Measurements from ENCODE around the gene PTPRM.

PTPRM gene

DNA sequence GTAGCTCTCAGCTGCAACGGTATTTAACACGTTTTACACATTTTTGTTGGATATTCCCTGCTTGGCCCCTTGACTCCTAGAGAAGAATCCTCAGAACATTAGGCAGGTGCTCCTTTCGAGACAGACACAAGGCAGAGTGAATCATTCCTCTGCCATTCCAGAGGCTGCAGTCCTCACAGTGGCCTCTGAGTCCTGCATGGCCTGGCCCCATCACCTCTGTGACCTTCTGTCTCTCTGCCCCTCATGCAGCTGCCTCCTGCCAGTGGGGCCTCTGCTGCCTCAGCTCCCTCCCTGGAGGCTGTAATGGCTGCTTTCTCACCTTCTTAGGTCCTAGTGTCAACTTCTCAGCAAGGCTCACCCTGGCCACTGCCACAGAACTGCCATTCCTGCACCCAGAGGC is 101.3 kb downstream of the PTPRM start:
- no peak for DNase-seq (ENCODE audit: low spot score)

DNA sequence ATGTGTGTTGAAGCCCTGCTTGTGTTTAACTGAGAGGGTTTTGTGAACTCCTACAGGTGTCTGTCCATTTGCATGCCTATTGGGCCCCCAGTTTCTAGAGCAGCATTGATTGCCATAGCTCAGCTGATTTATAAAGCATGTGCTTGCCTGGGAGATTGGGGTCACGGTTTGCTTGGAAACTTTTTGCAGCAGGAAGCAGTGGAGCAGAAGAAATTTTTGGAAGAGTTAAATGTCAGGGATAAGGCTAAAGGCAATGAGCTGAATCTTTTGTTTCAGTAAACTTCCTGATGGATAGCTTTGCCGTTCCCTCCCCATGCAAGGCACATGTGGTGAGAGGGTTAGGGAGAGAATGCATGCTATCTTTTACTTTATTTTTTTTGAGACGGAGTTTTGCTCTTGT is 102.2 kb downstream of the PTPRM start:
- no peak for DNase-seq (ENCODE audit: low spot score)

DNA sequence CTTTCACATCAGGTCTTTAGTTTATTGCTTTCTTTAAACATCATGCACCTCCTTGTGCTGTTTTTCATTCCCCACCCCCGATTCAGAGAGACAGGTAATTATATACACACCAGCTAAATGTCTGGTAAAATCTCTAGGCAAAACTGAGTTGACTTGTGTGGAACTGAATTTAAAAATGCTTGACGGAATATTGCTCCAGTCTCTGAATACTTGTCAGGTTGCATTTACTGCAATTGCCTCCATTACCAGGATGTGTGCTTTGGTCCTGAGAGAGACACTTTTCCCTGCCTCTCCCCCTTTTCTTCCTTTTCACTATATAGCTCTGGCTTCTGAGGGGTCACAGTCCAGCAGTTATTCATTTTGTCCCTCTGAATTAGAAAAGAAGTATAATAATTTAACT is 104.0 kb downstream of the PTPRM start:
- no peak for DNase-seq (ENCODE audit: low spot score)

DNA sequence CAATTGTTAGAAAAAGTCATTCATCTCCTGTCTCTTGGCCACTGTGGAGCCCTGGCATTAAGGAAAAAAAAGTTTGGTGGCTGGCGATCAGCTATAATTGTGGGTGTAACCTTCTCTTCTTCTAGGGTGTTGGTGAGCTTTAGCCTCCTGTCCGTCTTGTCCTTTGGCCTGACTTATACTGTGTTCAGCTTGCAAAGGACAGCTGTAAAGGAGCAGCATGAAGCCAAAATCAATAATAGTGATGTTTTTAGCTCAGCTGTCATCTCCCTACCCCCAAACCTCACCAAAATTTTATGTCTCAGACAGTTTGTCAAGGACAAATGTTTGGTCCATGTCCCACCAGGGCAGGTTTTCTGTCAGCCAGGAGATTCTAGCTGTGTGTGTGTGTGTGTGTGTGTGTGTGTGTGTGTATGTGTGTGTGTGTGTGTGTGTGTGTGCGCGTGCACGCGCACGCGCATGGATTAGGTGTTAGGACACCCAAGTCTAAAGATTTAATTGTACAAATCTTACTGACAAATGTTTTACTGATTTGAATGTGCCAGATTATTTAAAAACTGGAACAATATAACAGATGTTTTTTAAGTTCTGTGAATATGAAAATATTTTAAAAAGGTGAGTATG is 109.2 kb downstream of the PTPRM start:
- DNase-seq (ENCODE audit: low spot score): no peak

DNA sequence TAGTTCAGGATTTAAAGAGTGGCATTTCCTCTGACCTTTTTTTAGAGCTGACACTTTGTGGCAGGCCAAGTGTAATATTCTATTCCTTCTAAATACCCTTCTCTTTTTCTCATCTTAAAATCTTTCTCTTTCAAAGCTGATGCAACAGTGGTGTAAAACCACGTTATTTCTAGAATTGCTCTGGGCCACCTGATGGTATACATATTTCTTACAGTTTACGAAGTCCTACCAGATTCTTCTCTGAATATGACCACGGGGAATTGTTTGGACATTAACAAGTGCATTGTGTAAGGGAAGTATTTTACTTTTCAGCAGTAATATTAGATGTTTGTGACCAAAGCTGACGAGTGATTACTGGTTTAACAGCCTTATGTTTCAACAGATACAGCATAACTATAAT is 109.9 kb downstream of the PTPRM start:
- no peak for DNase-seq (ENCODE audit: low spot score)

DNA sequence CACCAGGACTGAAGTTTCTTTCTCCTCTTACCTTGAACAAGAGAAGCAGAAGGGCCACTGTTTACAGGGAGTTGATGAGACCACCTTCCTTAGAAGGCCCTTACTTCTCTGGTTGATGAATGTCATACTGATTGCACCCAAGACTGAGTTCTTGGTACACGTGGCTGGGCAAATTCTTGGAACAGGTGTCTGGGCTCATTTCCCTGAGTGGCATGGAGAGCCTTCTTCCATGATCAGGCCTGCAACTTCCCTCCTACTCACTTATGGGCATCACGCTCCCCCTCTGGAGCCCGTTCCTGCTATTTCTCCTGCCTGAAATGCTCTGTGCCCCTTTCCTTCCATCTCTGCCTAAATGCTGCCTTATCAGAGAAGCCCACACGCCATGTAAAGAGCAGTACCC is 110.3 kb downstream of the PTPRM start:
- DNase-seq (ENCODE audit: low spot score): no peak

DNA sequence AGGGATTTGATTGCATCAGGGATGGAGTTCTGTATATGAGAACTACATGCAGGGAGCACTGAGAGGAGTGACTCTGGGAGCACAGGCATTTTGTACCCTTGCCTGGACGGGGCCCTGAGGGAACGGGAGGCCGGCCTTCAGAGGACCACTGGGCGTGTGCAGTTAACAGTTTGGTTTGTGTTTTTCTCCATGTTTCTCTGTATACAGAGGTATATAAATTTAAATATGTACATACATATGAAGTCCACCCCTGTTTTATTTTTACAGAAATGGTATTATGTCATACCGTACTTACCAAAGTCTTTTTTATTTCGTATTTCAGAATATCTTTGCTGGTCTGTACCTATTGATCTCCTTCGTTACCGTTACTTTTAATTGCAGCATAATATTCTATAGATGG is 111.3 kb downstream of the PTPRM start:
- no peak for DNase-seq (ENCODE audit: low spot score)

DNA sequence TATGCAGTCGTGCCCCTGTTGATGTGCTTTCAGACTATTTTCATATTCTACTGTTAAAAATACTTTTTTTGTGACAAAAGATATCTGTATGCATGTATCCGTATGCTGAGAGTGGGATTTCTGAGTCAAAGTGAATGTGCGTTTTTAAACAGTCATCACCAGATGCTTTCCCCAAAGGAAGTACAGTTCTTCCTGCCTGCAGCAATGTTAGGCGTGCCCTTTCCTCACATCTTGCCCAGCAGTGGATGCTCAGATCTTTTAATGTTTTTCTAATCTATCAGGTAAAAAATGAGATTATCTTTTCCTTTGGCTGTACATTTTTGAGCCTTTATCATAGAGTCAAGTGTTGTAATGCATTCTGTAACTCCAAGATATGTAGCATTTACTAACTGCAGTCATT is 111.7 kb downstream of the PTPRM start:
- no peak for DNase-seq (ENCODE audit: low spot score)

DNA sequence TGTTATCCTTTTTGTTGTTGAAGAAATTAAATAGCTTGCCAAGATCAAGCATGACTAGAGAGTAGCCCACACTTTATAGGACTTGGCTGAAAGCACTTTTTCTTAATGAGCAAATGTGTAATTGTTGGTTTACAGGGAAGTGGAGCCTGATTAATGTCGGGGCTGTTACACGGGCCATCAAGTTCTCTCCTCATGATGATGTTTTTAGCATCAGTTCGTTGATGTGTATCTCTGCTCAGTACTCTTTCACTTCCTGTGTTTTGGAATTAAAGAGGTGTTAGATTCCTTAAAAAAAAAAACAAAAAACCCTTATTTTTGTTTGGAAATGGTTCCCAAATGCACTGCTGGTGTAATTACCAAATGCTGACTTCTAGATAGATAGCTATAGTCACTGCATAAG is 114.2 kb downstream of the PTPRM start:
- DNase-seq (ENCODE audit: low spot score): no peak

DNA sequence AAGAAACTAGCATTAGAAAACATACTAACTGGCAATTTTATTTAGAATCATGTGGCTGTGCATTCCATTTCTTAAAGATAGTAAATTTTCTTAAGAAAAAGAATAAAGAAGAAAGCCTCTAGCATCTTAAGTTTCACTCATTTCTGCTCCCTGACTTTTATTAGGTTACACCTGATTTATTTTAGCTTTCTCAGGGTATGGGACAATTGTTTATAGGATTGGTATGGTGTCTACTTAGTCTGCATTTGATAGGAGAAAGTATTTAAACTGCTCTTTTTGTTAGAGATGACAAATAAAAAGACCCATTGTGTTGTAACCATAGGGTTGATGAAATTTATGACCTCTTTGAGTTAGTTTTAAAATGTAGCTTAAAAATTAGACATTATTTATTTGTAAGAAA is 115.2 kb downstream of the PTPRM start:
- DNase-seq (ENCODE audit: low spot score): no peak

DNA sequence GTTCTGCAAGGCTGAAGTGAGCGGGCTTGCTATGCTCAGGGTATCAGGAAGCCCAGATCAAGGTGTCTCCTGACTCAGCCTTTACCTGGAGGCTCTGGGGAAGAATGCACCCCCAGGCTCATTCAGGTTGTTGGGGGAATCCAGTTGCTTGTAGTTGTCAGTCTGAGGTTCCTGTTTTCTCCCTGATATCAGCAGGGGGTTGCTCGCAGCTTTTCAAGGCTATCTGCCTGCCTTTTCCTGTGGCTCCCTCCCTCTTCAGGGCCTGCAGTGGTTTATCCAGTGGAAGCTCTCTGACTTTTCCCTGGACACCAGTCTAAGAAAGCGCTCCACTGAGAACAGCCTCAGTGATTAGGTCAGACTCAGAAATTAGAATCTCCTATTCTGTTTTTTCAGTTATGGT is 116.6 kb downstream of the PTPRM start:
- DNase-seq (ENCODE audit: low spot score): no peak

DNA sequence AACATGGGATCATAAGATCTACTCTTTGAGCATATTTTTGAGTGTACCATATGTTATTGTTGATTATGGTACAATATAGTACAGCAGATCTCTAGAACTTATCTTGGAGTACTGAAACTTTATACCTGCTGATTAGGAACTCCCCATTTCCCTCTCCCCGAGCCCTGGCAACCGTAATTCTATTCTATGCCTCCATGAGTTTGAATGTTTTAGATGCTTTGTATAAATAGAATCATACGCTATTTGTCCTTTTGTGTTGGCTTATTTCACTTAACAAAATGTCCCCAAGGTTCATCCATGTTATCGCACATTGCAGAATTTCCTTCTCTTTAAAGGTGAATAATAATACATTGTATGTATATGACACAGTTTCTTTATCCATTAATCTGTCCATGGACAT is 117.2 kb downstream of the PTPRM start:
- DNase-seq (ENCODE audit: low spot score): no peak

DNA sequence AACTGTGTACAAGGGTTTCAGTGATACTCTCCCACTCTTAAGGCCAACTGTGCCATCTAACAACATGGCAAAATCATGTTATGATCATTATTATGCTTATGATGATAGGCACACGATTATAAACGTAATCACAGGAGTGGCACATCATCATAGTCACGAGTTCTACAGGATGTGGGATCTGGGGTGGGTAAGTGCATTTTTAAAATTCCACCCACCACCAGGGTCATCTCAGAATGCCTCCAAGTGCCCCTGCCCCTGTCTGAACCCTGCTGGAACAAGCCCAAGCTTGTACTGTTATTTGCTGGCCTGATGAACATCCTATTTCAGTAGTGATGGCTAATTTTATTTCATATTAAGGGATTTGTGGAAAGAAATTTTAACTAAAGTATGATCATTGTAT is 117.8 kb downstream of the PTPRM start:
- no peak for DNase-seq (ENCODE audit: low spot score)

DNA sequence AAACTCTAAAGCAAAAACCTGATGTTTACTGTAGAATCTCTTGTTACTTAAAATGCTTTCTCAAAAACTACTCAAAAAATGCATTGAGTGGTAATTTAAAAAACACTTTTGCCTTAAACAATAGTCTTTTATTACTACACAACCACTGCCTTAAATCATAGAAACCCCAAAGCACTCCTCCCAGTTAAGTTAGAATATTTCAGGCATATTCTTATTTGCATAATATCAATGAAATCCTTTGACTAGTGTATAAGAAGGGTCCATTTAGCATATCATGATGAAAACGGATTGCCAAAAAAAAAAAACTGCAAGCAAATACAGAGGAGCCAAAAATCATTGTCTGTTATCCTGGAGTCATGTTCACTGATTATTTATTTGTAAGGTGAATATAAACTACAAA is 119.2 kb downstream of the PTPRM start:
- DNase-seq (ENCODE audit: low spot score): no peak

DNA sequence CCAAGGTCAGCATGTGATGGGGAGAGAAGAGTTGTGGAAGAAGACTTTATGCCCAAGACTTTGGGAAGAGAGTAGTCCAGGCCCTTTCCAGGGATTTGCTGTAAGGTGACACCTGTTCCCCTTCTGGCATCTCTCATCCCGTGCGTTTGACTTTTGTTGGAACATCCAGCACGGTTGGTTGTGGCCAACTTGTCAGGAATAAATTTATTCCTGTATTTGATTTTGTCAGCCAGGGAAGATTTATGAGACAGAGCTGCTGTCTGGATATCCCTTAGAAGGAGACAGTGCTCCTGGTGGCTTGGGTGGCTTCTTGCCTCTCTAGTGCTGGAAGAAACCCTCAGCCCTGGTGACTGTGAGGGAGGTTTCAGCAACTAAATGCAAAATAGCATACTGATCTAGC is 121.5 kb downstream of the PTPRM start:
- no peak for DNase-seq (ENCODE audit: low spot score)

DNA sequence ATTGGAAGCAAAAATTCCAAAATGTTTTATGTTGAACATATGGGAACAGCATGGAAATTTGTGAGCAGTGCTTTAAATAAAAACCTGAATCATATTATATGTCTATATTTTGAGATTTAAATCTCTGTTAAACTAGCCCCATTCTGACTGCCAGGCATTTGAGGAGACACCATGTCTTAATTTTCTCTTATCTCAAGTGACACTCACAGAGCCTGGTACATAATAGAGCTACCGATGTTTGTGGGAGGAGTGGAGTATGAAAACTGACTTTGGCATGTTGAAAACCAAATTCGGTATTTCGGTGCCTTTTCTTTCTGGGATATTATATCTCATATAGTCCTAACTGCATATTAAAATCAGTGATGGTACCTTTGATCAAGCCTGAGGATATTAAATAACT is 124.1 kb downstream of the PTPRM start:
- DNase-seq (ENCODE audit: low spot score): no peak

DNA sequence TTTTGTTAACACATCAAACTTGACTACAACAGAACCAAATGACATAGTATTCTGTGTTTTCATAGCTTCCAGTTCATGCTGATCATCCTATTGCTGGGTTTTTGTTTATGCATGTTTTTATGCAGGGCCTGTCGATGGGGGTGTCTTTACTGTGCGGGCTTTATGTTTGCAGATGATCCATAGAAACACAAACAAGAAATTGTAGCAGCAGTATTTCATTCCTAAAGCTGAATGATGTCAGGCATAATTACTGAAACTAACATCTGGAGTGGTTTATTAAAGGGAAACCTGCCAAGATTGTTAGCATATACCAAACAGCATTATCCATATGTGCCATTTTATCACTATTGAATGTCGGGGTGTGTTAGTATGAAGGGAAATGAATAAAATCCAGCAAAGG is 129.7 kb downstream of the PTPRM start:
- no peak for DNase-seq (ENCODE audit: low spot score)

DNA sequence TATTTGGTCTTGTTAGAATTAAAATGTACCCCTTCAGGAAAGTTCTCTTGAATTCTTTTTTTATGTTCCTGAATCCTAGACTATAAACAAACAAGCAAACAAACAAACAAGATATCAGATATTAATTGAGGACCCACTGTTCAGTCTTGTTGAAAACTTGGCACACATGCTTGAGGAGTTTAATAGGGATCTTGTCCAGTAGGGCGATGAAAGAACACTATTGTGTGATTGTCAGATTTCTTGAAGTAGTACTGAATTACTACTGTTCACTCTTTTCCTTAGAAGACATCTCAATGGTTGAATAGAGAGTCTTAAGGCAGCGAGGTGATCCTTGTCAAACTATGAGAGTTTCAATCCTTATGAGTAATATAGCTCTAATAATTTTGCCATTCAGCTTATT is 130.2 kb downstream of the PTPRM start:
- DNase-seq (ENCODE audit: low spot score): no peak

DNA sequence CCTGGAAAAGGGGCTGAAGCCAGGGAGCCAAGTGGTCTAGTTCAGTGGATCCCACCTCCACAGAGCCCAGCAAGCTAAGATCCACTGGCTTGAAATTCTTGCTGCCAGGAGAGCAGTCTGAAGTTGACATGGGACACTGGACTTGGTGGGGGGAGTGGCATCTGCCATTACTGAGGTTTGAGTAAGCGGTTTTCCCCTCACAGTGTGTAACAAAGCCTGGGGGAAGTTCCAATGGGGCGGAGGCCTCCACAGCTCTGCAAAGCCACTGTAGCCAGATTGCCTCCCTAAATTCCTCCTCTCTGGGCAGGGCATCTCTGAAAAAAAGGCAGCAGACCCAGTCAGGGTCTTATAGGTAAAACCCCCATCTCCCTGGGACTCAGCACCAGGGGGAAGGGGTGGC is 144.4 kb downstream of the PTPRM start:
- no peak for DNase-seq (ENCODE audit: low spot score)

DNA sequence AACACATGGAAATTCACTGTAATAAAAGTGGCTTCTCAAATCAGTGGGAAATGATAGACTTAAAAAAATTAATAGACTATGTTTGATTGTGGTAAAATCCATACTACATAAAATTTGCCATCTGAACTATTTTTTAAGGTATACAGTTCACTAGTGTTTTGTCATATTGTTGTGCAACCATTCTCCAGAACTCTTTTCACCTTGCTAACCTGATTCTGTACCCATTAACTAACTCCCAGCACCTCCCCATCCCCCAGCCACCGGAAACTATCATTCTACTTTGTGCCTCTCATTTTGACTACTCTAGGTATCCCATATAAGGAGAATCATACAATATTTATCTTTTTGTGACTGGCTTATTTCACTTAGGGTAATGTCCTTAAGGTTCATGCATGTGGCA is 153.3 kb downstream of the PTPRM start:
- no peak for DNase-seq (ENCODE audit: low spot score)

DNA sequence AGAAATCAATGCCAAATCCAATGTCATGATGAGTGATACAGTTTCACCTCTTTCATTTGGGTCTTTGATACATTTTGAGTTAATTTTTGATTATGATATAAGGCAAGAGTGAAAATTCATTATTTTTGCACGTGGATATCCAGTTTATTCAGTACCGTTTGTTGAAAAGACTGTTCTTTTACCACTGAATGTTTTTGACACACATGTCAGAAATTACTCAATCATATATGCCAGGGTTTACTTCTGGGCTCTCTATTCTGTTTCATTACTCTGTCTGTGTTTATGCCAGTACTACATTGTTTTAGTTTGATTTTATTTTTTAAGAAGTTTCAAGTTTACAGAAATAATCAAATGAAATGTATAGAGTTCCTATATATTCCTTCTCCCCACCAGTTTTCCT is 154.4 kb downstream of the PTPRM start:
- no peak for DNase-seq (ENCODE audit: low spot score)

DNA sequence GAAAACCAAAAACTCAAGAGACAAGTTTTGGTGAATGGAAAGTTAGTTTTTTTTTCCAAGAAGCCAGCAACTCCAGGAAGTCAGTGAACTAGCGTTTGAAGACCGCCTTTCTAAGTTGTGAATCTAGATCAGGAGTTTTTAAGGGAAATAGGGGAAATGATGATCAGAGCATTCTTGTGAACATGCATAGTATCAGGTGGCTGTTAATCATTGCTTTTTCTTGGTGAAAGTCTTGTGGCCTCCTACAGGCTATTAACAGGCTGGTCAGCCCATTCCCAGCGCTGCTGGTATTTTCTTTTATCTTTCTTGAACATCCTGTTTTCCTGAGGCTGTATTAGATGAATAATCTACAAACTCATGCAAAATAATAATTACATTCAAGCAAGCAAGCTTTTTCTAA is 155.8 kb downstream of the PTPRM start:
- DNase-seq (ENCODE audit: low spot score): no peak

DNA sequence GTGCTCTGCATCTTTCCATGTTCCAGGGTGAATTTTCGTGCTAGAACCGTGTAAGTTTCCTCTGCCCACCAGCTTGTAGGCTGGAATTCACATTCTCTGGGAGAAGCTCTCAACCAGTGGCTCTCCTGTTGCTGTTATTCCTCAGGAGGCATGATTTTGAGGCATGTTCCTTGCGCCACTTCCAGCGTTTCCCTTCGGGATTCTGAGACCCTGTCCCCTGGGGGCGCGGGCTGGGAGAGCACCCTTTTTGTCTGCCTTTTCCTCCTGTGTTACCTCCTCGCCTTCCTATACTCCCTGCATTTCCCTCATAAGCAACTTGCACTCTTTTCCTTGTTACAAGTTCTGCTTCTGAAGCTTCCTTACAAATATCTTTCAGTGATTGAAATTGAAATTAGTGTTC is 156.4 kb downstream of the PTPRM start:
- DNase-seq (ENCODE audit: low spot score): no peak

DNA sequence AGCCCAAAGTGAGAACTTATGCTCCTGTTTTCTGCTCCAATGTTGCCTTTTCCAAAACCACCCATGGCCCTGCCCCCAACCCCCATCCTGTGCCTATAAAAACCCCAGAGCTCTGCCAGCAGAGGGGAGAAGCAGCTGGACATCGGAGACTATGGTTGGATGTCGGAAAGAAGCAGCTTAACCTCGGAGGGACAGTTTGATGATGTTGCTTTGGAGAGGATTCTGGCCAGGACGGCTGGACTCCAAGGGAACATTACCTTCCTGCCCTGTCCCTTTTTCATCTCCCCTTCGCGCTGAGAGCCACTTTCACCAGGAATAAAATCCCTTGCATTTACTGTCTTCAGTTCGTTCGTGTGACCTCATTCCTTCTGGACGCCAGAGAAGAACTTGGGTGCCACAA is 158.4 kb downstream of the PTPRM start:
- DNase-seq (ENCODE audit: low spot score): no peak

DNA sequence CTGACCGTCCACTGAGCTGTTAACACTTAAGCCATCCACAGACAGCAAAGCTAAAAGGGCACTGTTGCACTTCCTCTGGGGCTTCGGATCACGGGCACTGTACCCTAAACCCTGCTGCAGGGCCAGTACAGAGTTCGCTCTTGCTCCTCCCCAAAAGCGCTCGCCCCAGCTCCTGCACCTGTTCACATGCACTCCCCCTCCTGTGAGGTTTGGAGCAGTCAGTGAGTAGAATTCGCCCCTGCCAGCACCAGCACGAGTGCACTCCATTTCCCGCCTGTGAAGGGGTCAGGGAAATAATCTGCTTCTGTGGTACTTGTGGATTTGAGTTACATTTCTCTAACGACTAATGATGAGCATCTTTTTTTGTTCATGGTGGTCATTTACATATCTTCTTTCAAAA is 158.8 kb downstream of the PTPRM start:
- DNase-seq (ENCODE audit: low spot score): no peak
